HCT116 (cell line): ENCODE measurements around the gene AKT3. TPM values are rescaled to one million over a fixed set of nuclear protein-coding genes. Genes with fewer than 3 reads are reported as not detected.

Experiments used
- ATAC-seq: fragments of 200-7000 bp; cut with Tn5 transposase; 2 replicates; pipeline ENCODE4 v1.9.1; 2020; ENCODE audit warnings: mild to moderate bottlenecking, moderate library complexity
- BruUV-seq: library from RNA; stranded (reverse); fragments of 400-500 nt; replicated peaks from 2 replicates; lab custom pipeline; 2021; lab: Mats Ljungman, UMichigan
- CTCF ChIA-PET: fragments of 300-600 bp; sonication (Branson Sonifier 250); formaldehyde crosslinking; loops from one replicate; lab custom pipeline; 2021; ENCODE audit warnings: antibody characterized with exemption; lab: Charles Lee
- POLR2A ChIA-PET: fragments of 300-600, 350-600 bp; sonication (Branson Sonifier 250); formaldehyde crosslinking; loops from one replicate; lab custom pipeline; 2021; ENCODE audit warnings: antibody characterized with exemption; lab: Charles Lee
- RAD21 ChIA-PET, 2 experiments: fragments of 300-600 bp; sonication (Branson Sonifier 250); formaldehyde crosslinking; loops; one replicate each; lab custom pipeline; 2023; ENCODE audit warnings: low total read pairs in 2 of 2; ENCODE audit not compliant: uncharacterized antibody in 2 of 2, unreplicated experiment in 2 of 2, low non-redundant PET in 1 of 2; lab: Charles Lee
- DNase-seq: peaks from one replicate; pipeline ENCODE4 v3.0.0-alpha.2; 2010; ENCODE audit warnings: low read depth, low spot score
- H2AFZ ChIP-seq: fragments of 200-600 bp; shearing (Covaris generic), sonication (generic); 2 replicates; pipeline ENCODE4 v1.6.1; 2017; ENCODE audit warnings: low read depth, mixed run types, mixed read lengths, antibody characterized with exemption, low read length; ENCODE audit not compliant: poor library complexity, severe bottlenecking
- H3K27ac ChIP-seq: 2 replicates; pipeline ENCODE4 v1.5.1; 2012; ENCODE audit warnings: low read depth, low read length
- H3K27me3 ChIP-seq: fragments of 200-600 bp; sonication (generic); 2 replicates; pipeline ENCODE4 v1.6.1; 2016; ENCODE audit warnings: mixed run types, low read length, mixed read lengths; ENCODE audit not compliant: insufficient read depth
- H3K36me3 ChIP-seq, 2 experiments: fragments of 200-500 bp in 1 of 2; fragments of 200-600 bp in 1 of 2; sonication (Bioruptor generic) in 1 of 2; sonication (generic) in 1 of 2; 2 replicates each; pipeline versions ENCODE4 v1.5.1 to v1.6.1; 2014 to 2016; ENCODE audit warnings: low read length in 2 of 2, inconsistent platforms in 1 of 2, mixed read lengths in 1 of 2, mixed run types in 1 of 2; ENCODE audit not compliant: insufficient read depth in 2 of 2, control insufficient read depth in 1 of 2
- H3K4me1 ChIP-seq, 2 experiments: fragments of 200-600 bp in 1 of 2; sonication (generic) in 1 of 2; 2 replicates each; pipeline versions ENCODE4 v1.5.1 to v1.6.1; 2012 to 2017; ENCODE audit warnings: low read length in 2 of 2, inconsistent platforms in 1 of 2, mild to moderate bottlenecking in 1 of 2, mixed read lengths in 1 of 2, mixed run types in 1 of 2, moderate library complexity in 1 of 2; ENCODE audit not compliant: insufficient read depth in 2 of 2, control insufficient read depth in 1 of 2
- H3K4me2 ChIP-seq: fragments of 200-600 bp; sonication (generic); 2 replicates; pipeline ENCODE4 v1.6.1; 2017; ENCODE audit warnings: mixed run types, low read length, mixed read lengths
- H3K4me3 ChIP-seq, 2 experiments: fragments of 200-600 bp in 1 of 2; sonication (generic) in 1 of 2; replicated peaks in 1 of 2; 2 replicates each; pipeline ENCODE4 v1.5.1; 2011 to 2016; ENCODE audit warnings: low read length in 2 of 2, control low read depth in 1 of 2, low read depth in 1 of 2, mild to moderate bottlenecking in 1 of 2, mixed read lengths in 1 of 2, mixed run types in 1 of 2
- H3K79me2 ChIP-seq: fragments of 200-600 bp; sonication (generic); 2 replicates; pipeline ENCODE4 v1.6.1; 2017; ENCODE audit warnings: mild to moderate bottlenecking, mixed run types, low read length, moderate library complexity, mixed read lengths; ENCODE audit not compliant: insufficient read depth
- H3K9ac ChIP-seq: fragments of 200-600 bp; sonication (generic); 2 replicates; pipeline ENCODE4 v1.6.1; 2016; ENCODE audit warnings: low read length, mixed read lengths
- H3K9me2 ChIP-seq: fragments of 200-600 bp; sonication (generic), shearing (Covaris generic); 2 replicates; pipeline ENCODE4 v1.6.1; 2017; ENCODE audit warnings: mixed run types, mild to moderate bottlenecking, moderate library complexity; ENCODE audit not compliant: insufficient read depth
- H3K9me3 ChIP-seq, 2 experiments: fragments of 200-500 bp in 1 of 2; fragments of 200-600 bp in 1 of 2; sonication (Bioruptor generic) in 1 of 2; sonication (generic) in 1 of 2; 2 replicates each; pipeline ENCODE4 v1.6.1; 2014 to 2017; ENCODE audit warnings: low read length in 2 of 2, mixed read lengths in 2 of 2, inconsistent platforms in 1 of 2, low read depth in 1 of 2, mild to moderate bottlenecking in 1 of 2, mixed run types in 1 of 2, moderate library complexity in 1 of 2; ENCODE audit not compliant: control insufficient read depth in 1 of 2, insufficient read depth in 1 of 2
- H4K20me1 ChIP-seq: fragments of 200-600 bp; sonication (generic), shearing (Covaris generic); 2 replicates; pipeline ENCODE4 v1.6.1; 2017; ENCODE audit warnings: mixed run types, mild to moderate bottlenecking, moderate library complexity; ENCODE audit not compliant: insufficient read depth
- POLR2AphosphoS5 ChIP-seq: IDR thresholded peaks from 2 replicates; pipeline ENCODE4 v1.6.1; 2011; ENCODE audit warnings: mild to moderate bottlenecking, low read depth, low read length, moderate library complexity
- SIN3A ChIP-seq: IDR thresholded peaks from 2 replicates; pipeline ENCODE4 v1.6.1; 2012; ENCODE audit warnings: low read depth
- YY1 ChIP-seq: IDR thresholded peaks from 2 replicates; pipeline ENCODE4 v1.6.1; 2011; ENCODE audit warnings: low read length, low read depth, moderate library complexity, mild to moderate bottlenecking; ENCODE audit not compliant: insufficient replicate concordance; ENCODE audit errors: extremely low read depth
- ZNF274 ChIP-seq: fragments of 200-500 bp; sonication (Bioruptor generic); IDR thresholded peaks from 2 replicates; pipeline ENCODE4 v1.6.1; 2014; ENCODE audit warnings: mild to moderate bottlenecking, low read depth, low read length, inconsistent platforms
- intact Hi-C: fragments of 100-400 bp; cut with micrococcal nuclease; formaldehyde crosslinking; loops from 2 replicates; pipeline ENCODE4 v1.10.0; 2022
- total RNA-seq: library from RNA; stranded (reverse); gene quantifications from one replicate; pipeline ENCODE4 v1.2.1, GENCODE V29; 2021; ENCODE audit not compliant: unreplicated experiment
- TF ChIP-seq, protein P1 (sequence below), 3 experiments: fragments of 200-600 bp in 1 of 3; sonication (generic) in 1 of 3; IDR thresholded peaks in 2 of 3; conservative IDR thresholded peaks in 1 of 3; 2 replicates each; pipeline ENCODE4 v1.5.1; 2012 to 2017; ENCODE audit warnings: low read depth in 2 of 3, low read length in 2 of 3, antibody characterized with exemption in 1 of 3, borderline replicate concordance in 1 of 3, control low read depth in 1 of 3, mild to moderate bottlenecking in 1 of 3, mixed read lengths in 1 of 3, mixed run types in 1 of 3, moderate library complexity in 1 of 3; ENCODE audit not compliant: insufficient read depth in 1 of 3

The AKT3 gene
- total RNA-seq, 1 experiment from 2014 or later: 0.49 TPM

DNA sequence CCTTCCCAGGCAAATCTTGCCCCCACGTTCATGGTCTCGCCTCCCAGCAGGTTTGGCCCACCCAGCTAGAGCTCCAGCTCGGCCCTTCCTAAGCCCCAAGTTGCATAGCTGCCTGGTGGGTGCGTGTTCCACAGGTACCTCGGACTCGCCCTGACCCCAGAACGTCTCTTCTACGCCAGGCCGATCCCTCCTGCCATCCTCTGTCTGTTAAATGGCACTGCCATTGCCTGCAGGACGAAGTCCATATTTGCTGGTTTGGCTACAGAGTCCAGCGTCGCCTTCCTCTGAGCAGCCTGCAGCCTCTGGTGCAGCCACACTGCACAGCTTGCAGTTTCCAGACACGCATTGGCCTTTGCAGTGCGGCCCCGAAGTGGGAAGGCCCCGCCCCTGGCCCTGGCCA is 366.1 kb downstream of the AKT3 start:
- RAD21 ChIA-PET: no interaction called here
- Histone ChIP-seq H4K20me1 (no peaks in the 10 kb centered on the region), H3K4me1 (peaks cover 2 to 22% of the 10 kb centered on the region in 2 experiments; a peak in 3 of 4 replicates), H3K9me2 (no peaks in the 10 kb centered on the region), H3K36me3 (no peaks in the 10 kb centered on the region), H3K27me3 (no peaks in the 10 kb centered on the region), H3K4me3 (no peak overlapping the region), H2AFZ (no peak overlapping the region), H3K79me2 (peaks cover 9% of the 10 kb centered on the region; the same call in 1 of the 2 replicates), H3K4me2 (no peak overlapping the region), H3K9me3 (no peaks in the 10 kb centered on the region), H3K9ac (no peak overlapping the region), H3K27ac (no peak overlapping the region)
- no TSS peak for BruUV-seq
- no peak for DNase-seq
- TF ChIP-seq YY1: no peak
- no peak for TF ChIP-seq SIN3A
- TF ChIP-seq ZNF274: no peak
- CTCF ChIA-PET: no interaction called here
- POLR2A ChIA-PET: no interaction called here
- intact Hi-C loops: no loop called here
- no peak for ATAC-seq

GRCh38 chr1:243483071-243483771 is 366.8 kb downstream of the AKT3 start:
- BruUV-seq: no TSS peak
- Histone ChIP-seq H3K79me2 (peaks cover 1% of the 10 kb centered on the region; the same call in 1 of the 2 replicates), H3K4me1 (peaks cover 2 to 17% of the 10 kb centered on the region in 2 experiments; a peak in 3 of 4 replicates), H3K4me2 (no peak overlapping the region), H3K4me3 (no peak overlapping the region), H3K36me3 (no peaks in the 10 kb centered on the region), H3K9ac (no peak overlapping the region), H2AFZ (no peak overlapping the region), H3K9me3 (no peaks in the 10 kb centered on the region), H3K9me2 (no peaks in the 10 kb centered on the region), H3K27ac (no peak overlapping the region), H4K20me1 (no peaks in the 10 kb centered on the region), H3K27me3 (no peaks in the 10 kb centered on the region)
- DNase-seq (no peak), ATAC-seq (no peak)
- intact Hi-C loops: no loop called here
- ChIA-PET POLR2A (no interaction called here), RAD21 (no interaction called here), CTCF (no interaction called here)
- TF ChIP-seq POLR2AphosphoS5: no peak
- TF ChIP-seq, protein P1, sequence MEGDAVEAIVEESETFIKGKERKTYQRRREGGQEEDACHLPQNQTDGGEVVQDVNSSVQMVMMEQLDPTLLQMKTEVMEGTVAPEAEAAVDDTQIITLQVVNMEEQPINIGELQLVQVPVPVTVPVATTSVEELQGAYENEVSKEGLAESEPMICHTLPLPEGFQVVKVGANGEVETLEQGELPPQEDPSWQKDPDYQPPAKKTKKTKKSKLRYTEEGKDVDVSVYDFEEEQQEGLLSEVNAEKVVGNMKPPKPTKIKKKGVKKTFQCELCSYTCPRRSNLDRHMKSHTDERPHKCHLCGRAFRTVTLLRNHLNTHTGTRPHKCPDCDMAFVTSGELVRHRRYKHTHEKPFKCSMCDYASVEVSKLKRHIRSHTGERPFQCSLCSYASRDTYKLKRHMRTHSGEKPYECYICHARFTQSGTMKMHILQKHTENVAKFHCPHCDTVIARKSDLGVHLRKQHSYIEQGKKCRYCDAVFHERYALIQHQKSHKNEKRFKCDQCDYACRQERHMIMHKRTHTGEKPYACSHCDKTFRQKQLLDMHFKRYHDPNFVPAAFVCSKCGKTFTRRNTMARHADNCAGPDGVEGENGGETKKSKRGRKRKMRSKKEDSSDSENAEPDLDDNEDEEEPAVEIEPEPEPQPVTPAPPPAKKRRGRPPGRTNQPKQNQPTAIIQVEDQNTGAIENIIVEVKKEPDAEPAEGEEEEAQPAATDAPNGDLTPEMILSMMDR (IDR thresholded peaks at IDR 0.05 in 2 of 3, conservative IDR thresholded peaks at IDR 0.05 in 1 of 3; ENCODE audit: borderline replicate concordance in 1 of 3, insufficient read depth in 1 of 3, low read depth in 2 of 3, low read length in 2 of 3): peak in 1 of 3 experiments; percentile 9; a peak in 1 of 6 replicates
